ENCODE data around the gene XPR1.
"Not testable (repeated sequence)": the region's sequence is repeated elsewhere in the genome, so short reads cannot be mapped to it uniquely, and the experiment has no call there.

XPR1 gene

GRCh38 chr1:180787628-180788307 is 155.9 kb downstream of the XPR1 start:
- DNase-seq, result no peak

- DNase-seq, result no peak
Measured at GRCh38 chr1:180789460-180789859, 157.6 kb downstream of the XPR1 start.

GRCh38 chr1:180791152-180791551 is 159.3 kb downstream of the XPR1 start:
- not testable (repeated sequence) for DNase-seq

GRCh38 chr1:180791806-180792205 is 160.0 kb downstream of the XPR1 start:
- DNase-seq, result no peak

- no peak for DNase-seq
Measured at GRCh38 chr1:180793451-180793850, 161.6 kb downstream of the XPR1 start.

GRCh38 chr1:180796897-180797640 is 165.2 kb downstream of the XPR1 start:
- DNase-seq, result no peak

GRCh38 chr1:180800945-180801344 is 169.1 kb downstream of the XPR1 start:
- no peak for DNase-seq

- no peak for DNase-seq
Measured at GRCh38 chr1:180802813-180803212, 171.0 kb downstream of the XPR1 start.

GRCh38 chr1:180805316-180805715 is 173.5 kb downstream of the XPR1 start:
- DNase-seq, result no peak

- no peak for DNase-seq
Measured at GRCh38 chr1:180811298-180811697, 179.5 kb downstream of the XPR1 start.

- DNase-seq, result no peak
Measured at GRCh38 chr1:180811886-180812285, 180.1 kb downstream of the XPR1 start.

- no peak for DNase-seq
Measured at GRCh38 chr1:180814258-180814657, 182.4 kb downstream of the XPR1 start.

GRCh38 chr1:180815188-180815587 is 183.4 kb downstream of the XPR1 start:
- no peak for DNase-seq

GRCh38 chr1:180816132-180816531 is 184.3 kb downstream of the XPR1 start:
- DNase-seq, result no peak

- DNase-seq, result no peak
Measured at GRCh38 chr1:180821970-180822369, 190.1 kb downstream of the XPR1 start.

- DNase-seq, result not testable (repeated sequence)
Measured at GRCh38 chr1:180831507-180831906, 199.7 kb downstream of the XPR1 start.

GRCh38 chr1:180833180-180833579 is 201.4 kb downstream of the XPR1 start:
- not testable (repeated sequence) for DNase-seq

GRCh38 chr1:180836449-180836848 is 204.6 kb downstream of the XPR1 start:
- no peak for DNase-seq

GRCh38 chr1:180837020-180837419 is 205.2 kb downstream of the XPR1 start:
- no peak for DNase-seq

- DNase-seq, result no peak
Measured at GRCh38 chr1:180838535-180838934, 206.7 kb downstream of the XPR1 start.

GRCh38 chr1:180839547-180839946 is 207.7 kb downstream of the XPR1 start:
- DNase-seq, result no peak

- no peak for DNase-seq
Measured at GRCh38 chr1:180841415-180841814, 209.6 kb downstream of the XPR1 start.

- DNase-seq, result no peak
Measured at GRCh38 chr1:180842052-180842451, 210.2 kb downstream of the XPR1 start.

GRCh38 chr1:180842491-180843275 is 210.9 kb downstream of the XPR1 start:
- no peak for DNase-seq
